GM19395 (cell line): ENCODE data around the gene RCSD1.
A peak's percentile ranks its signal among the peaks of the same experiment; 100 is the strongest.

Experiments used
- ATAC-seq: cut with Tn5 transposase; IDR thresholded peaks from one replicate; pipeline ENCODE4 v1.9.1; 2021; ENCODE audit warnings: mild to moderate bottlenecking, moderate library complexity; ENCODE audit not compliant: unreplicated experiment

The RCSD1 gene

GRCh38 chr1:167617153-167618147 is 12.6 kb upstream of the RCSD1 start:
- peak; percentile 63 for ATAC-seq

GRCh38 chr1:167618366-167618765 is 11.7 kb upstream of the RCSD1 start:
- no peak for ATAC-seq

GRCh38 chr1:167618789-167619188 is 11.2 kb upstream of the RCSD1 start:
- no peak for ATAC-seq

GRCh38 chr1:167620002-167620401 is 10.0 kb upstream of the RCSD1 start:
- no peak for ATAC-seq

- no peak for ATAC-seq
These were observed 8.2 kb upstream of the RCSD1 start for GRCh38 chr1:167621780-167622313.

- ATAC-seq = no peak
These were observed 6.1 kb upstream of the RCSD1 start for GRCh38 chr1:167623951-167624350.

- no peak for ATAC-seq
These were observed 4.8 kb upstream of the RCSD1 start for GRCh38 chr1:167625040-167625823.

- ATAC-seq = peak; percentile 20
These were observed 2.5 kb upstream of the RCSD1 start for GRCh38 chr1:167627615-167627864.

GRCh38 chr1:167627865-167628641 is 2.0 kb upstream of the RCSD1 start:
- ATAC-seq = peak; percentile 74

- ATAC-seq = no peak
These were observed 1.1 kb upstream of the RCSD1 start for GRCh38 chr1:167628741-167629515.

- peak; percentile 19 for ATAC-seq
These were observed 745 bp downstream of the RCSD1 start for GRCh38 chr1:167630568-167631385.

GRCh38 chr1:167631386-167631935 is 1.4 kb downstream of the RCSD1 start:
- ATAC-seq = no peak

GRCh38 chr1:167631936-167632614 is 2.0 kb downstream of the RCSD1 start:
- peak; percentile 28 for ATAC-seq

- no peak for ATAC-seq
These were observed 3.4 kb downstream of the RCSD1 start for GRCh38 chr1:167633258-167633944.

- ATAC-seq = no peak
These were observed 4.4 kb downstream of the RCSD1 start for GRCh38 chr1:167634435-167634834.

GRCh38 chr1:167635156-167635648 is 5.2 kb downstream of the RCSD1 start:
- ATAC-seq = no peak

GRCh38 chr1:167635941-167636340 is 5.9 kb downstream of the RCSD1 start:
- ATAC-seq = no peak

- ATAC-seq = no peak
These were observed 8.0 kb downstream of the RCSD1 start for GRCh38 chr1:167638064-167638463.
